K562 (cell line): Measurements from ENCODE around the gene PPFIA3. TPM values are rescaled to one million over a fixed set of nuclear protein-coding genes. Genes with fewer than 3 reads are reported as not detected.

Experiments used
- ARID1B ChIP-seq: fragments of 450-650 bp; IDR thresholded peaks from 2 replicates; pipeline ENCODE4 v1.6.1; 2016; ENCODE audit warnings: antibody characterized with exemption, mild to moderate bottlenecking, inconsistent platforms
- GABPB1 ChIP-seq: sonication (generic); formaldehyde crosslinking; IDR thresholded peaks from 2 replicates; pipeline ENCODE4 v1.8.0; 2022; ENCODE audit warnings: mild to moderate bottlenecking, missing genetic modification reagents
- HDAC8 ChIP-seq: fragments of 450-650 bp; IDR thresholded peaks from 2 replicates; pipeline ENCODE4 v1.6.1; 2016; ENCODE audit warnings: mild to moderate bottlenecking, missing genetic modification characterization, moderate library complexity, missing compliant biosample characterization
- IFI16 ChIP-seq: fragments of 250-450 bp; sonication (Bioruptor Pico); IDR thresholded peaks from 2 replicates; pipeline ENCODE4 v2.1.2; 2022; ENCODE audit warnings: mild to moderate bottlenecking, inconsistent platforms
- NCOR1 ChIP-seq: fragments of 450-650 bp; IDR thresholded peaks from 2 replicates; pipeline ENCODE4 v1.6.1; 2016; ENCODE audit warnings: mild to moderate bottlenecking, moderate library complexity
- NFRKB ChIP-seq: fragments of 450-650 bp; IDR thresholded peaks from 2 replicates; pipeline ENCODE4 v1.6.1; 2016; ENCODE audit warnings: low read depth
- NONO ChIP-seq, 2 experiments: fragments of 200-400 bp in 1 of 2; fragments of 450-650 bp in 1 of 2; formaldehyde crosslinking in 1 of 2; IDR thresholded peaks; 2 replicates each; pipeline ENCODE4 v1.6.1; 2017; ENCODE audit warnings: low read depth in 2 of 2, mild to moderate bottlenecking in 2 of 2, moderate library complexity in 2 of 2, low read length in 1 of 2
- POLR2AphosphoS5 ChIP-seq: IDR thresholded peaks from 2 replicates; pipeline ENCODE4 v1.6.1; 2011; ENCODE audit warnings: mild to moderate bottlenecking, low read depth, low read length, moderate library complexity; ENCODE audit not compliant: control insufficient read depth, insufficient read depth
- POLR2B ChIP-seq: fragments of 450-650 bp; IDR thresholded peaks from 2 replicates; pipeline ENCODE4 v1.6.1; 2018; ENCODE audit warnings: low read depth; ENCODE audit not compliant: partially characterized antibody
- RNF2 ChIP-seq: sonication (generic); IDR thresholded peaks from 2 replicates; pipeline ENCODE4 v1.6.1; 2016
- SIX5 ChIP-seq, 2 experiments: IDR thresholded peaks; 2 replicates each; pipeline ENCODE4 v1.6.1; 2011; ENCODE audit warnings: low read length in 2 of 2, borderline replicate concordance in 1 of 2, low read depth in 1 of 2, mild to moderate bottlenecking in 1 of 2, moderate library complexity in 1 of 2; ENCODE audit not compliant: insufficient read depth in 1 of 2
- SLC30A9 ChIP-seq: fragments of 250-450 bp; sonication (Bioruptor Pico); IDR thresholded peaks from 2 replicates; pipeline ENCODE4 v1.8.0; 2022; ENCODE audit warnings: mild to moderate bottlenecking, moderate library complexity
- SMAD2 ChIP-seq: fragments of 150-350 bp; IDR thresholded peaks from 2 replicates; pipeline ENCODE4 v1.6.1; 2014; ENCODE audit warnings: low read depth, mild to moderate bottlenecking, low read length
- SMAD3 ChIP-seq: fragments of 450-650 bp; formaldehyde crosslinking; conservative IDR thresholded peaks from 2 replicates; pipeline ENCODE4 v1.4.0; 2020; ENCODE audit warnings: mild to moderate bottlenecking
- TBP ChIP-seq: optimal IDR thresholded peaks from 2 replicates; pipeline ENCODE3; 2011; ENCODE audit warnings: low read depth, low read length, improper control_type of control experiment
- THRAP3 ChIP-seq: fragments of 450-650 bp; IDR thresholded peaks from 2 replicates; pipeline ENCODE4 v1.6.1; 2016; ENCODE audit warnings: mild to moderate bottlenecking, inconsistent platforms, borderline replicate concordance
- TOE1 ChIP-seq, 2 experiments: fragments of 450-650 bp in 1 of 2; sonication (generic) in 1 of 2; formaldehyde crosslinking in 1 of 2; IDR thresholded peaks; 2 replicates each; pipeline versions ENCODE4 v1.7.1 to v1.8.0; 2016 to 2022; ENCODE audit warnings: borderline replicate concordance in 2 of 2, mild to moderate bottlenecking in 2 of 2, antibody characterized with exemption in 1 of 2, inconsistent platforms in 1 of 2, low read depth in 1 of 2, missing genetic modification reagents in 1 of 2, moderate library complexity in 1 of 2
- TRIM24 ChIP-seq, 2 experiments: fragments of 450-650 bp; IDR thresholded peaks; 2 replicates each; pipeline ENCODE4 v1.6.1; 2016
- XRCC5 ChIP-seq: fragments of 200-400 bp; formaldehyde crosslinking; IDR thresholded peaks from 2 replicates; pipeline ENCODE4 v1.6.1; 2017; ENCODE audit warnings: low read depth, mild to moderate bottlenecking, low read length
- ZNF224 ChIP-seq: sonication (generic); formaldehyde crosslinking; IDR thresholded peaks from 2 replicates; pipeline ENCODE4 v1.8.0; 2022; ENCODE audit warnings: mild to moderate bottlenecking, missing genetic modification reagents
- ZNF408 ChIP-seq: fragments of 250-450 bp; sonication (Bioruptor Pico); IDR thresholded peaks from 2 replicates; pipeline ENCODE4 v1.4.0; 2020; ENCODE audit warnings: low read depth, mild to moderate bottlenecking, moderate library complexity
- ZNF436 ChIP-seq: fragments of 250-450, 450-650 bp; sonication (Bioruptor Pico); formaldehyde crosslinking; IDR thresholded peaks from 2 replicates; pipeline ENCODE4 v1.7.0; 2020; ENCODE audit warnings: mild to moderate bottlenecking
- ZNF507 ChIP-seq: conservative IDR thresholded peaks from 2 replicates; pipeline ENCODE4 v1.6.1; 2017; ENCODE audit warnings: missing genetic modification characterization, missing compliant biosample characterization
- ZNF639 ChIP-seq, 2 experiments: fragments of 200-800 bp in 1 of 2; sonication (Bioruptor generic) in 1 of 2; sonication (generic) in 1 of 2; formaldehyde crosslinking in 1 of 2; IDR thresholded peaks in 1 of 2; conservative IDR thresholded peaks in 1 of 2; 2 replicates each; pipeline versions ENCODE4 v1.5.0 to v1.6.1; 2016 to 2020; ENCODE audit warnings: missing compliant biosample characterization in 1 of 2, missing genetic modification characterization in 1 of 2, missing genetic modification reagents in 1 of 2
- ZNF707 ChIP-seq: fragments of 250-450 bp; sonication (Bioruptor Pico); conservative IDR thresholded peaks from 2 replicates; pipeline ENCODE4 v1.8.0; 2022; ENCODE audit warnings: inconsistent platforms, mild to moderate bottlenecking, moderate library complexity
- polyA plus RNA-seq, 8 experiments: library from polyadenylated mRNA; depleted of rRNA in 4 of 8; stranded (reverse) in 5 of 8; unstranded in 3 of 8; fragments of >200 nt; fragmentation: Nextera tagmentation in 2 of 8; fragmentation: Illumina TruSeq in 1 of 8; extraction: Ambion mirVana in 2 of 8; extraction: Trizol in 1 of 8; gene quantifications; 2 replicates each; pipeline versions ENCODE4 v1.2.1 to v1.2.3, GENCODE V29; 2011 to 2014; ENCODE audit warnings: inconsistent platforms in 1 of 8, missing spikeins in 1 of 8
- total RNA-seq, 7 experiments: library from RNA; depleted of rRNA in 6 of 7; stranded (reverse); fragments of >200 nt in 6 of 7; fragmentation: Illumina TruSeq in 2 of 7; extraction: Trizol in 2 of 7; gene quantifications; 2 replicates each; pipeline versions ENCODE4 v1.2.1 to v1.2.3, GENCODE V29; 2011 to 2021; ENCODE audit warnings: low replicate concordance in 1 of 7
- TF ChIP-seq, protein P1 (sequence below): fragments of 450-650 bp; formaldehyde crosslinking; IDR thresholded peaks from 2 replicates; pipeline ENCODE4 v1.4.0; 2022; ENCODE audit warnings: missing genetic modification characterization

PPFIA3 gene
- total and polyA plus RNA-seq, 9 of the 15 experiments (the other 6 are each of a cell fraction or from before 2014, with no cell fraction given), result 0.10 to 53.0 (median 17.6) TPM

- TF ChIP-seq ARID1B (peak; percentile 50), SIX5 (IDR thresholded peaks at IDR 0.05; ENCODE audit: borderline replicate concordance in 1 of 2, insufficient read depth in 1 of 2, low read depth in 1 of 2, low read length in 2 of 2) (0 out of 4 replicates have a peak, but pooled peaks of 1 of the 2 experiments have one; percentile 30), TBP (peak; percentile 53), TOE1 (IDR thresholded peaks at IDR 0.05; ENCODE audit: borderline replicate concordance) (peak; percentile 96), TOE1 (CRISPR knock-in tag; IDR thresholded peaks at IDR 0.05; ENCODE audit: borderline replicate concordance, low read depth) (peak; percentile 94; the same call in 1 of the 2 replicates), SMAD2 (no peak), IFI16 (CRISPR knock-in tag) (no peak), ZNF507 (no peak), THRAP3 (no peak), ZNF224 (CRISPR knock-in tag) (no peak), NONO (IDR thresholded peaks at IDR 0.05; ENCODE audit: low read depth in 2 of 2, low read length in 1 of 2) (peak; percentile 46 to 98; a peak in 3 of 4 replicates), NCOR1 (no peak; the same call in 1 of the 2 replicates), SMAD3 (CRISPR knock-in tag) (no peak), RNF2 (peak; percentile 84; the same call in 1 of the 2 replicates), GABPB1 (CRISPR knock-in tag) (peak; percentile 88), POLR2B (peak; percentile 38), ZNF436 (CRISPR knock-in tag) (no peak), XRCC5 (no peak; the same call in 1 of the 2 replicates), POLR2AphosphoS5 (0 out of 2 replicates have a peak, but pooled peaks have one; percentile 42), TRIM24 (IDR thresholded peaks at IDR 0.05) (peak in 1 of 2 experiments; percentile 47; a peak in 1 of 4 replicates), HDAC8 (tag) (0 out of 2 replicates have a peak, but pooled peaks have one; percentile 77), ZNF408 (CRISPR knock-in tag) (no peak), ZNF707 (no peak), ZNF639 (CRISPR knock-in tag; conservative IDR thresholded peaks at IDR 0.05 in 1 of 2, IDR thresholded peaks at IDR 0.05 in 1 of 2) (peak in 1 of 2 experiments; percentile 85; a peak in 2 of 4 replicates), NFRKB (no peak), SLC30A9 (CRISPR knock-in tag) (no peak)
- TF ChIP-seq, protein P1, sequence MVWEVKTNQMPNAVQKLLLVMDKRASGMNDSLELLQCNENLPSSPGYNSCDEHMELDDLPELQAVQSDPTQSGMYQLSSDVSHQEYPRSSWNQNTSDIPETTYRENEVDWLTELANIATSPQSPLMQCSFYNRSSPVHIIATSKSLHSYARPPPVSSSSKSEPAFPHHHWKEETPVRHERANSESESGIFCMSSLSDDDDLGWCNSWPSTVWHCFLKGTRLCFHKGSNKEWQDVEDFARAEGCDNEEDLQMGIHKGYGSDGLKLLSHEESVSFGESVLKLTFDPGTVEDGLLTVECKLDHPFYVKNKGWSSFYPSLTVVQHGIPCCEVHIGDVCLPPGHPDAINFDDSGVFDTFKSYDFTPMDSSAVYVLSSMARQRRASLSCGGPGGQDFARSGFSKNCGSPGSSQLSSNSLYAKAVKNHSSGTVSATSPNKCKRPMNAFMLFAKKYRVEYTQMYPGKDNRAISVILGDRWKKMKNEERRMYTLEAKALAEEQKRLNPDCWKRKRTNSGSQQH (CRISPR knock-in tag), result 0 out of 2 replicates have a peak, but pooled peaks have one; percentile 22
These were observed 556 bp upstream of the PPFIA3 start, which contains the start of gene C19orf73 (continued) for GRCh38 chr19:49118565-49119410.
